ENCODE measurements around the gene ARID1B.
"Not testable (repeated sequence)": the region's sequence is repeated elsewhere in the genome, so short reads cannot be mapped to it uniquely, and the experiment has no call there.

Gene ARID1B

GRCh38 chr6:156912431-156912830 lies 135.3 kb downstream of the ARID1B start:
- DNase-seq = no peak

GRCh38 chr6:156914181-156914580 lies 137.0 kb downstream of the ARID1B start:
- DNase-seq = no peak

- no peak for DNase-seq
These were observed 139.1 kb downstream of the ARID1B start for GRCh38 chr6:156916130-156916801.

- DNase-seq = no peak
These were observed 140.0 kb downstream of the ARID1B start for GRCh38 chr6:156917213-156917612.

GRCh38 chr6:156918647-156919046 lies 141.5 kb downstream of the ARID1B start:
- DNase-seq = no peak

GRCh38 chr6:156919370-156919769 lies 142.2 kb downstream of the ARID1B start:
- no peak for DNase-seq

GRCh38 chr6:156919814-156920369 lies 142.7 kb downstream of the ARID1B start:
- no peak for DNase-seq

- DNase-seq = no peak
These were observed 147.1 kb downstream of the ARID1B start for GRCh38 chr6:156924246-156924645.

- no peak for DNase-seq
These were observed 147.8 kb downstream of the ARID1B start for GRCh38 chr6:156925026-156925425.

GRCh38 chr6:156925718-156926607 lies 148.8 kb downstream of the ARID1B start:
- DNase-seq = no peak

- no peak for DNase-seq
These were observed 150.9 kb downstream of the ARID1B start for GRCh38 chr6:156928126-156928525.

- no peak for DNase-seq
These were observed 151.8 kb downstream of the ARID1B start for GRCh38 chr6:156928972-156929371.

GRCh38 chr6:156931283-156931682 lies 154.1 kb downstream of the ARID1B start:
- no peak for DNase-seq

GRCh38 chr6:156933201-156934068 lies 156.3 kb downstream of the ARID1B start:
- no peak for DNase-seq

GRCh38 chr6:156934069-156934460 lies 156.9 kb downstream of the ARID1B start:
- no peak for DNase-seq

- no peak for DNase-seq
These were observed 157.8 kb downstream of the ARID1B start for GRCh38 chr6:156935000-156935399.

GRCh38 chr6:156938143-156938542 lies 161.0 kb downstream of the ARID1B start:
- DNase-seq = no peak

- DNase-seq = no peak
These were observed 163.0 kb downstream of the ARID1B start for GRCh38 chr6:156940221-156940620.

GRCh38 chr6:156942266-156942665 lies 165.1 kb downstream of the ARID1B start:
- DNase-seq = no peak

GRCh38 chr6:156943166-156943565 lies 166.0 kb downstream of the ARID1B start:
- no peak for DNase-seq

- no peak for DNase-seq
These were observed 166.6 kb downstream of the ARID1B start for GRCh38 chr6:156943816-156944215.

GRCh38 chr6:156944412-156944811 lies 167.2 kb downstream of the ARID1B start:
- DNase-seq = no peak

GRCh38 chr6:156945789-156946172 lies 168.6 kb downstream of the ARID1B start:
- not testable (repeated sequence) for DNase-seq
